WTC11 (cell line): ENCODE results near the gene OLFML3. TPM values are rescaled to one million over a fixed set of nuclear protein-coding genes. Genes with fewer than 3 reads are reported as not detected.

Source experiments
- ATAC-seq: fragments of 200-7000 bp; cut with Tn5 transposase; 2 replicates; pipeline ENCODE4 v1.10.0; 2021; ENCODE audit warnings: mild to moderate bottlenecking, moderate library complexity
- CTCF ChIA-PET: fragments of 300-600 bp; sonication (Branson Sonifier 250); formaldehyde crosslinking; loops from one replicate; lab custom pipeline; 2021; ENCODE audit warnings: antibody characterized with exemption; lab: Charles Lee
- POLR2A ChIA-PET: fragments of 350-600 bp; sonication (Branson Sonifier 250); formaldehyde crosslinking; loops from one replicate; lab custom pipeline; 2021; ENCODE audit warnings: antibody characterized with exemption; lab: Charles Lee
- DNase-seq: peaks from one replicate; pipeline ENCODE4 v3.0.0; 2021; ENCODE audit warnings: low spot score
- H3K27ac Mint-ChIP-seq: 2 replicates; pipeline ENCODE4 v1.8.0; 2021; ENCODE audit warnings: mixed read lengths
- H3K27me3 Mint-ChIP-seq: 2 replicates; pipeline ENCODE4 v1.8.0; 2021; ENCODE audit warnings: low read depth, mild to moderate bottlenecking, moderate library complexity, mixed read lengths
- H3K36me3 Mint-ChIP-seq: 2 replicates; pipeline ENCODE4 v1.8.0; 2021; ENCODE audit warnings: mixed read lengths
- H3K4me1 Mint-ChIP-seq: 2 replicates; pipeline ENCODE4 v1.8.0; 2022; ENCODE audit warnings: mixed read lengths
- H3K4me3 Mint-ChIP-seq: 2 replicates; pipeline ENCODE4 v1.8.0; 2021; ENCODE audit warnings: mild to moderate bottlenecking, moderate library complexity, mixed read lengths
- H3K9me3 Mint-ChIP-seq: 2 replicates; pipeline ENCODE4 v1.8.0; 2021; ENCODE audit warnings: mixed read lengths
- E2F5 ChIP-seq: sonication (generic); formaldehyde crosslinking; IDR thresholded peaks from 2 replicates; pipeline ENCODE4 v1.8.1; 2022; ENCODE audit warnings: mild to moderate bottlenecking, moderate library complexity, missing genetic modification reagents
- FOXP1 ChIP-seq: sonication (generic); formaldehyde crosslinking; IDR thresholded peaks from 2 replicates; pipeline ENCODE4 v1.8.0; 2022; ENCODE audit warnings: missing genetic modification reagents, mild to moderate bottlenecking, moderate library complexity, borderline replicate concordance
- GABPB1 ChIP-seq: sonication (generic); formaldehyde crosslinking; IDR thresholded peaks from 2 replicates; pipeline ENCODE4 v1.8.1; 2023; ENCODE audit warnings: mild to moderate bottlenecking, missing genetic modification reagents
- HMGA2 ChIP-seq: fragments of 250-450 bp; sonication (Bioruptor Pico); IDR thresholded peaks from 2 replicates; pipeline ENCODE4 v1.4.0; 2021; ENCODE audit warnings: mild to moderate bottlenecking, moderate library complexity
- JAZF1 ChIP-seq: fragments of 250-450 bp; sonication (Bioruptor Pico); IDR thresholded peaks from 2 replicates; pipeline ENCODE4 v1.9.0; 2021; ENCODE audit warnings: moderate library complexity, mild to moderate bottlenecking, inconsistent platforms
- KAT7 ChIP-seq: sonication (generic); formaldehyde crosslinking; IDR thresholded peaks from 2 replicates; pipeline ENCODE4 v1.8.1; 2023; ENCODE audit warnings: missing genetic modification reagents, mild to moderate bottlenecking, borderline replicate concordance
- MLX ChIP-seq: sonication (generic); formaldehyde crosslinking; IDR thresholded peaks from 2 replicates; pipeline ENCODE4 v1.8.1; 2023; ENCODE audit warnings: mild to moderate bottlenecking, missing genetic modification reagents, moderate library complexity
- NR2C2 ChIP-seq: sonication (generic); formaldehyde crosslinking; IDR thresholded peaks from 2 replicates; pipeline ENCODE4 v1.8.0; 2022; ENCODE audit warnings: mild to moderate bottlenecking, missing genetic modification reagents
- OVOL2 ChIP-seq: fragments of 250-450 bp; sonication (Bioruptor Pico); IDR thresholded peaks from 2 replicates; pipeline ENCODE4 v1.9.0; 2021; ENCODE audit warnings: mild to moderate bottlenecking, borderline replicate concordance
- PREB ChIP-seq: sonication (generic); formaldehyde crosslinking; IDR thresholded peaks from 2 replicates; pipeline ENCODE4 v1.8.1; 2022; ENCODE audit warnings: mild to moderate bottlenecking, missing genetic modification reagents, moderate library complexity, borderline replicate concordance
- RORB ChIP-seq: fragments of 250-450 bp; sonication (Bioruptor Pico); IDR thresholded peaks from 2 replicates; pipeline ENCODE4 v1.9.0; 2021; ENCODE audit warnings: mild to moderate bottlenecking
- SMAD4 ChIP-seq: sonication (generic); formaldehyde crosslinking; IDR thresholded peaks from 2 replicates; pipeline ENCODE4 v1.8.0; 2022; ENCODE audit warnings: mild to moderate bottlenecking, missing genetic modification reagents
- TEAD1 ChIP-seq: sonication (generic); formaldehyde crosslinking; IDR thresholded peaks from 2 replicates; pipeline ENCODE4 v1.8.0; 2022; ENCODE audit warnings: mild to moderate bottlenecking, missing genetic modification reagents
- TEAD4 ChIP-seq: sonication (generic); formaldehyde crosslinking; IDR thresholded peaks from 2 replicates; pipeline ENCODE4 v1.8.0; 2022; ENCODE audit warnings: mild to moderate bottlenecking, missing genetic modification reagents
- TP53 ChIP-seq: sonication (generic); formaldehyde crosslinking; IDR thresholded peaks from 2 replicates; pipeline ENCODE4 v1.8.1; 2023; ENCODE audit warnings: mild to moderate bottlenecking, missing genetic modification reagents
- ZNF219 ChIP-seq: sonication (generic); formaldehyde crosslinking; IDR thresholded peaks from 2 replicates; pipeline ENCODE4 v1.8.0; 2023; ENCODE audit warnings: missing genetic modification reagents, mild to moderate bottlenecking, borderline replicate concordance
- ZNF317 ChIP-seq: sonication (generic); formaldehyde crosslinking; IDR thresholded peaks from 2 replicates; pipeline ENCODE4 v1.8.1; 2023; ENCODE audit warnings: low read depth, mild to moderate bottlenecking, moderate library complexity, missing genetic modification reagents, borderline replicate concordance
- ZNF423 ChIP-seq: fragments of 250-450 bp; sonication (Bioruptor Pico); IDR thresholded peaks from 2 replicates; pipeline ENCODE4 v2.1.2; 2022; ENCODE audit warnings: mild to moderate bottlenecking, moderate library complexity
- total RNA-seq: library from RNA; stranded (reverse); gene quantifications from 3 replicates; pipeline ENCODE4 v1.2.3, GENCODE V29; 2021
- TF ChIP-seq, protein P1 (sequence below): sonication (generic); formaldehyde crosslinking; IDR thresholded peaks from 2 replicates; pipeline ENCODE4 v1.8.1; 2023; ENCODE audit warnings: mild to moderate bottlenecking, missing genetic modification reagents, moderate library complexity
- TF ChIP-seq, protein P2 (sequence below): fragments of 250-450 bp; sonication (Bioruptor Pico); IDR thresholded peaks from 2 replicates; pipeline ENCODE4 v1.9.0; 2021; ENCODE audit warnings: moderate library complexity, mild to moderate bottlenecking, inconsistent platforms, borderline replicate concordance
- TF ChIP-seq, protein P3 (sequence below): fragments of 250-450 bp; sonication (Bioruptor Pico); IDR thresholded peaks from 2 replicates; pipeline ENCODE4 v1.9.0; 2021; ENCODE audit warnings: mild to moderate bottlenecking
- TF ChIP-seq, protein P4 (sequence below): sonication (generic); formaldehyde crosslinking; IDR thresholded peaks from 2 replicates; pipeline ENCODE4 v1.8.1; 2022; ENCODE audit warnings: low read depth, mild to moderate bottlenecking, moderate library complexity, missing genetic modification reagents, borderline replicate concordance
- TF ChIP-seq, protein P5 (sequence below): sonication (generic); formaldehyde crosslinking; conservative IDR thresholded peaks from 2 replicates; pipeline ENCODE4 v1.8.1; 2022; ENCODE audit warnings: mild to moderate bottlenecking, missing genetic modification reagents
- TF ChIP-seq, protein P6 (sequence below): fragments of 200-600 bp; IDR thresholded peaks from 2 replicates; pipeline ENCODE4 v1.8.0; 2022; ENCODE audit warnings: antibody characterized with exemption

Gene OLFML3
- total RNA-seq, 1 experiment from 2014 or later, result 65.8 TPM

DNA sequence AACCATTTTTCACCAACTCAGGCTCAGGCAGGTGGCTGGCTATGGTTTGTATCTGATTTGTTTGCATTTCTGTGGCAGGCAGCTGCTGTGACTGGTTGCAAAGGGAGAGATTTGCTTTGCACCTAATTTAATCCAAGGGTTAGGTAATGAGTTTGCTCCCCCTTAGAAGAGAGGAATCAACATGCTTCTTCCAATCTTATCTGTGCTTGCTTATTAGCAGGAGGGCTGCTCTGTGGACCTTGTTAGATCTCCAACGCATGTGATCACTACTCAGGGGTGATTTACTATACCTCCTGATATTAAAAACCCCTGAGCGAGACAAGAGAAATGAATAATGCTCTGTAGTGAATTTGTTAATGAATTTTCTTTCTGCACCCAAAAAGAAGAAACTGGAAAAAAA is 20.5 kb downstream of the OLFML3 start:
- ATAC-seq, result no peak
- H3K4me1 Mint-ChIP-seq, result peaks cover 53% of the 10 kb centered on the region
- peaks cover 30% of the 10 kb centered on the region for H3K9me3 Mint-ChIP-seq
- CTCF ChIA-PET, result no interaction called here
- no peak for TF ChIP-seq ZNF317
- no peak for TF ChIP-seq PREB (CRISPR knock-in tag)
- TF ChIP-seq NR2C2, result no peak
- no peak for TF ChIP-seq TEAD1 (CRISPR knock-in tag)
- TF ChIP-seq, protein P1, sequence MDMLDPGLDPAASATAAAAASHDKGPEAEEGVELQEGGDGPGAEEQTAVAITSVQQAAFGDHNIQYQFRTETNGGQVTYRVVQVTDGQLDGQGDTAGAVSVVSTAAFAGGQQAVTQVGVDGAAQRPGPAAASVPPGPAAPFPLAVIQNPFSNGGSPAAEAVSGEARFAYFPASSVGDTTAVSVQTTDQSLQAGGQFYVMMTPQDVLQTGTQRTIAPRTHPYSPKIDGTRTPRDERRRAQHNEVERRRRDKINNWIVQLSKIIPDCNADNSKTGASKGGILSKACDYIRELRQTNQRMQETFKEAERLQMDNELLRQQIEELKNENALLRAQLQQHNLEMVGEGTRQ (CRISPR knock-in tag), result no peak
- TF ChIP-seq JAZF1 (CRISPR knock-in tag), result no peak
- TF ChIP-seq TP53 (CRISPR knock-in tag), result no peak
- no peak for TF ChIP-seq MLX (CRISPR knock-in tag)
- no peak for TF ChIP-seq FOXP1 (CRISPR knock-in tag)
- TF ChIP-seq, all 79 proteins: peak for 0
- H3K4me3 Mint-ChIP-seq, result no peak overlapping the region
- POLR2A ChIA-PET, result no interaction called here
- no peak for DNase-seq
- peaks cover 26% of the 10 kb centered on the region for H3K36me3 Mint-ChIP-seq
- H3K27ac Mint-ChIP-seq, result no peak overlapping the region
- peaks cover 17% of the 10 kb centered on the region for H3K27me3 Mint-ChIP-seq

DNA sequence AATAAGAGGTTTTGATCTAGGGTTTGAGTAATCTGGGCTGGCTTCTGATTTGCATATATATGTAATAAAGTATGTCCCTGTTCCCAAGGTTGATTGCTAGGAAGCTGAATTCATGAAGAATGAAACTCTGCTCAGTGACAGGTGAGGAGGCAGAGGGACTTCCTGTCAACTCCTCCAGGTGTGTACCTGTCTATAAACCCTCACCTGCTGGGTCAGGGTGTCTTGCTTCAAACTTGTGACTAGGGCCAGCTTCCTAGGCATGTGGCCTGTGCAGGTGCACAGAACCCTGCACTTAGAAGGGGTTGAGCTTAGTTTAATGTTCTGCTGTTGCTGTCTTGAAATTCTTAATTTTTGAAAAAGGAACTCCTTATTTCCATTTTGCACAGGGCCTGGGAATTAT is 21.1 kb downstream of the OLFML3 start:
- Mint-ChIP-seq H3K36me3 (peaks cover 24% of the 10 kb centered on the region), H3K27ac (no peak overlapping the region), H3K9me3 (peaks cover 29% of the 10 kb centered on the region), H3K4me1 (peaks cover 53% of the 10 kb centered on the region), H3K4me3 (no peak overlapping the region), H3K27me3 (peaks cover 17% of the 10 kb centered on the region)
- TF ChIP-seq, protein P2, sequence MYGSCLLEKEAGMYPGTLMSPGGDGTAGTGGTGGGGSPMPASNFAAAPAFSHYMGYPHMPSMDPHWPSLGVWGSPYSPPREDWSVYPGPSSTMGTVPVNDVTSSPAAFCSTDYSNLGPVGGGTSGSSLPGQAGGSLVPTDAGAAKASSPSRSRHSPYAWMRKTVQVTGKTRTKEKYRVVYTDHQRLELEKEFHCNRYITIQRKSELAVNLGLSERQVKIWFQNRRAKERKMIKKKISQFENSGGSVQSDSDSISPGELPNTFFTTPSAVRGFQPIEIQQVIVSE, result no peak
- TF ChIP-seq OVOL2 (CRISPR knock-in tag) (no peak), ZNF317 (no peak), KAT7 (no peak), TEAD4 (CRISPR knock-in tag) (no peak), SMAD4 (CRISPR knock-in tag) (no peak), GABPB1 (CRISPR knock-in tag) (no peak), RORB (CRISPR knock-in tag) (no peak), ZNF219 (CRISPR knock-in tag) (no peak), HMGA2 (no peak), E2F5 (CRISPR knock-in tag) (no peak), ZNF423 (CRISPR knock-in tag) (no peak)
- TF ChIP-seq, protein P3, sequence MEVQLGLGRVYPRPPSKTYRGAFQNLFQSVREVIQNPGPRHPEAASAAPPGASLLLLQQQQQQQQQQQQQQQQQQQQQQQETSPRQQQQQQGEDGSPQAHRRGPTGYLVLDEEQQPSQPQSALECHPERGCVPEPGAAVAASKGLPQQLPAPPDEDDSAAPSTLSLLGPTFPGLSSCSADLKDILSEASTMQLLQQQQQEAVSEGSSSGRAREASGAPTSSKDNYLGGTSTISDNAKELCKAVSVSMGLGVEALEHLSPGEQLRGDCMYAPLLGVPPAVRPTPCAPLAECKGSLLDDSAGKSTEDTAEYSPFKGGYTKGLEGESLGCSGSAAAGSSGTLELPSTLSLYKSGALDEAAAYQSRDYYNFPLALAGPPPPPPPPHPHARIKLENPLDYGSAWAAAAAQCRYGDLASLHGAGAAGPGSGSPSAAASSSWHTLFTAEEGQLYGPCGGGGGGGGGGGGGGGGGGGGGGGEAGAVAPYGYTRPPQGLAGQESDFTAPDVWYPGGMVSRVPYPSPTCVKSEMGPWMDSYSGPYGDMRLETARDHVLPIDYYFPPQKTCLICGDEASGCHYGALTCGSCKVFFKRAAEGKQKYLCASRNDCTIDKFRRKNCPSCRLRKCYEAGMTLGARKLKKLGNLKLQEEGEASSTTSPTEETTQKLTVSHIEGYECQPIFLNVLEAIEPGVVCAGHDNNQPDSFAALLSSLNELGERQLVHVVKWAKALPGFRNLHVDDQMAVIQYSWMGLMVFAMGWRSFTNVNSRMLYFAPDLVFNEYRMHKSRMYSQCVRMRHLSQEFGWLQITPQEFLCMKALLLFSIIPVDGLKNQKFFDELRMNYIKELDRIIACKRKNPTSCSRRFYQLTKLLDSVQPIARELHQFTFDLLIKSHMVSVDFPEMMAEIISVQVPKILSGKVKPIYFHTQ (CRISPR knock-in tag), result no peak
- TF ChIP-seq, protein P4, sequence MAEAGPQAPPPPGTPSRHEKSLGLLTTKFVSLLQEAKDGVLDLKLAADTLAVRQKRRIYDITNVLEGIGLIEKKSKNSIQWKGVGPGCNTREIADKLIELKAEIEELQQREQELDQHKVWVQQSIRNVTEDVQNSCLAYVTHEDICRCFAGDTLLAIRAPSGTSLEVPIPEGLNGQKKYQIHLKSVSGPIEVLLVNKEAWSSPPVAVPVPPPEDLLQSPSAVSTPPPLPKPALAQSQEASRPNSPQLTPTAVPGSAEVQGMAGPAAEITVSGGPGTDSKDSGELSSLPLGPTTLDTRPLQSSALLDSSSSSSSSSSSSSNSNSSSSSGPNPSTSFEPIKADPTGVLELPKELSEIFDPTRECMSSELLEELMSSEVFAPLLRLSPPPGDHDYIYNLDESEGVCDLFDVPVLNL (CRISPR knock-in tag), result no peak
- TF ChIP-seq, protein P5, sequence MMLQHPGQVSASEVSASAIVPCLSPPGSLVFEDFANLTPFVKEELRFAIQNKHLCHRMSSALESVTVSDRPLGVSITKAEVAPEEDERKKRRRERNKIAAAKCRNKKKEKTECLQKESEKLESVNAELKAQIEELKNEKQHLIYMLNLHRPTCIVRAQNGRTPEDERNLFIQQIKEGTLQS (CRISPR knock-in tag), result no peak
- TF ChIP-seq, protein P6, sequence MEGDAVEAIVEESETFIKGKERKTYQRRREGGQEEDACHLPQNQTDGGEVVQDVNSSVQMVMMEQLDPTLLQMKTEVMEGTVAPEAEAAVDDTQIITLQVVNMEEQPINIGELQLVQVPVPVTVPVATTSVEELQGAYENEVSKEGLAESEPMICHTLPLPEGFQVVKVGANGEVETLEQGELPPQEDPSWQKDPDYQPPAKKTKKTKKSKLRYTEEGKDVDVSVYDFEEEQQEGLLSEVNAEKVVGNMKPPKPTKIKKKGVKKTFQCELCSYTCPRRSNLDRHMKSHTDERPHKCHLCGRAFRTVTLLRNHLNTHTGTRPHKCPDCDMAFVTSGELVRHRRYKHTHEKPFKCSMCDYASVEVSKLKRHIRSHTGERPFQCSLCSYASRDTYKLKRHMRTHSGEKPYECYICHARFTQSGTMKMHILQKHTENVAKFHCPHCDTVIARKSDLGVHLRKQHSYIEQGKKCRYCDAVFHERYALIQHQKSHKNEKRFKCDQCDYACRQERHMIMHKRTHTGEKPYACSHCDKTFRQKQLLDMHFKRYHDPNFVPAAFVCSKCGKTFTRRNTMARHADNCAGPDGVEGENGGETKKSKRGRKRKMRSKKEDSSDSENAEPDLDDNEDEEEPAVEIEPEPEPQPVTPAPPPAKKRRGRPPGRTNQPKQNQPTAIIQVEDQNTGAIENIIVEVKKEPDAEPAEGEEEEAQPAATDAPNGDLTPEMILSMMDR, result no peak
- ChIA-PET POLR2A (no interaction called here), CTCF (interaction anchor here (1.5 to 1.7 kb wide), 2 partner anchors 23 to 346 kb away, joined by 5 to 7 read pairs; no protein-coding TSS in a partner anchor)
- DNase-seq (no peak), ATAC-seq (no peak)
